Fibroblast of the aortic adventitia (primary cell): Measurements from ENCODE around the gene FRS2. TPM values are rescaled to one million over a fixed set of nuclear protein-coding genes. Genes with fewer than 3 reads are reported as not detected.
A peak's percentile ranks its signal among the peaks of the same experiment; 100 is the strongest.

ENCODE experiments used
- DNase-seq: peaks from one replicate; pipeline ENCODE4 v3.0.0-alpha.2; 2010; ENCODE audit warnings: low read depth
- H3K4me3 ChIP-seq: 2 replicates; pipeline ENCODE4 v1.5.1; 2011; ENCODE audit warnings: low read depth, mild to moderate bottlenecking, control low read depth, low read length, moderate library complexity
- CTCF ChIP-seq: IDR thresholded peaks from 2 replicates; pipeline ENCODE4 v1.5.1; 2011; ENCODE audit warnings: mild to moderate bottlenecking, low read length, control low read depth, inconsistent platforms; ENCODE audit not compliant: insufficient read depth
- total RNA-seq: library from RNA; depleted of rRNA; stranded (reverse); fragments of >200 nt; gene quantifications from 2 replicates; pipeline ENCODE4 v1.2.3, GENCODE V29; 2012; ENCODE audit warnings: low replicate concordance

Gene FRS2
- total RNA-seq, 1 donor: 67.0 TPM

GRCh38 chr12:69509308-69509736 lies 39.1 kb downstream of the FRS2 start:
- TF ChIP-seq CTCF: no peak
- DNase-seq: peak; percentile 52
- no peak overlapping the region for H3K4me3 ChIP-seq

- no peak overlapping the region for H3K4me3 ChIP-seq
- no peak for DNase-seq
- no peak for TF ChIP-seq CTCF
Observed at GRCh38 chr12:69509904-69510827, 40.0 kb downstream of the FRS2 start.

- no peak for TF ChIP-seq CTCF
- no peak for DNase-seq
- no peak overlapping the region for H3K4me3 ChIP-seq
Observed at GRCh38 chr12:69511016-69511415, 40.8 kb downstream of the FRS2 start.

- no peak for TF ChIP-seq CTCF
- no peak overlapping the region for H3K4me3 ChIP-seq
- DNase-seq: no peak
Observed at GRCh38 chr12:69511469-69512267, 41.5 kb downstream of the FRS2 start.

GRCh38 chr12:69512820-69513219 lies 42.6 kb downstream of the FRS2 start:
- no peak overlapping the region for H3K4me3 ChIP-seq
- DNase-seq: no peak
- no peak for TF ChIP-seq CTCF

- DNase-seq: no peak
- no peak for TF ChIP-seq CTCF
- H3K4me3 ChIP-seq: no peak overlapping the region
Observed at GRCh38 chr12:69513297-69513696, 43.1 kb downstream of the FRS2 start.
